ENCODE data around the gene C1orf115.
A peak's percentile ranks its signal among the peaks of the same experiment; 100 is the strongest.
"Not testable (repeated sequence)": the region's sequence is repeated elsewhere in the genome, so short reads cannot be mapped to it uniquely, and the experiment has no call there.

C1orf115 gene

DNA sequence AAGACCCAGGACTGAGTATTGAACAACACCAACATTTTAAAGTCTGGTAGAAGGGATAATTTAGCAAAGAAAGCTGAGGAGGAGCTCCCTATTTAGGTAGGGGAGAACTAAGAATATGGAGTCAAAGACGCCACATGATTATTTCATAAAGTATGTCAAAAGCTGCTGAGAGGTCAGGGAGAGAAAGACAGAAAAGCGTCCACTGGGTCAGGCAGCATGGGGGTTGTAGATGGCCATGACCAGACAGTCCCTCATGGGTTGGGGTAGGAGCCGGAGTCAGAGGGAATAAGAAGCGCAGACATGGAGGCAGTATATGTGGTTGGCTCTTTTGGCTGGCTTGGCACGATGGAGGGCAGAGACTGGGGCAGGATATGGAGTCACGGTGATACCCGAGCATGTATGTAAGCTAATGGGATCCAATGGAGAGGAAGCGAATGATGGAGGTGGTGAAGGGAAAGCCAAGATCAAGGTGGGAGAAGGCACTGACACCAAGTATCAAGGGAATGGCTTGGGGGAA is 4.8 kb downstream of the C1orf115 start:
- DNase-seq = no peak

DNA sequence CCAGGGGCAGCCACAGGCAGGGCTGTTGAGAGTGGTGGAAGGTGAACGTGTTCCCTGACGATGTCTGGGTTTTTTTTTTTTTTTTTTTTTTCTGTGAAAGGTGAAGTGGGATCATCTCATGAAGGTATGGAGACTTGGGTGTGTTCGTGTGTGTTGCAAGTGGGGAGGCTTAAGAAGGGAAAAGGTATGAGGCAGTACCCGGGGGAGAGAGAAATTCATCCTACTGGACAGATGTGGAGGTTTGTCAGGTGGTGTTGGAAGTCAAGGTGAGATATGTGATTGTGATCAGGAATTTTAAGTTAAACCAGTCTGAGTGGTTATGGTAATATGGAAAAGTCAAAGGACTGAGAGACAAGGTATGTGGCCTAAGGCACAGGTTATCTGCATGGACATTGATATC is 5.3 kb downstream of the C1orf115 start:
- no peak for DNase-seq

DNA sequence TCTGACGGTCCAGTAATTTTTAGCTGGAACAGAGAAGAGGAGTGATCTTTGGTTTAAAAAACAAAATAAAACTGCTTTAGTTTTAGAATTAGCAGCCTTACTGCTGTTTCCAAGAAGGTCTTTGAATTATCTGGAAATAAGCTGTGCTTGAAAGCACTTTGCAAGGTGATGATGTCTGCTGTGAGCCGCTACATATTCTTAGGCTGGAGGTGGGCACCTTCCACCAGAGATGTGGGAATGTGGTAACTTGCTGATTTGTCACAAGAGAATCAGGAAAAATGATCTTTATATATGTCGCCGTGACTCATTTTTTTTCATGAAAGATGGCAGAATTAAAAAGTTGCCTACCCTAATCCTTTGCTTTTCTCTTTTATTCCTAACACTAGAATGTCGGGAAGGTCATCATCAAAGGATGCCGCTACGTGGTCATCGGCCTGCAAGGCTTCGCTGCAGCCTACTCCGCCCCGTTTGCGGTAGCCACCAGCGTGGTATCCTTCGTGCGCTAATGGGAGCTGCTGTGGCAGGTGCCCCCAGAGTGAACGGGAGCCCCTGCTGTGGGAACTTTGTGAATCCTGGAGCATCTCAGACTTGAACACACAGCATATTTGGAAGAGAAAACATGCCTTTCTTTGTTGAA is 6.2 kb downstream of the C1orf115 start:
- no peak for DNase-seq

DNA sequence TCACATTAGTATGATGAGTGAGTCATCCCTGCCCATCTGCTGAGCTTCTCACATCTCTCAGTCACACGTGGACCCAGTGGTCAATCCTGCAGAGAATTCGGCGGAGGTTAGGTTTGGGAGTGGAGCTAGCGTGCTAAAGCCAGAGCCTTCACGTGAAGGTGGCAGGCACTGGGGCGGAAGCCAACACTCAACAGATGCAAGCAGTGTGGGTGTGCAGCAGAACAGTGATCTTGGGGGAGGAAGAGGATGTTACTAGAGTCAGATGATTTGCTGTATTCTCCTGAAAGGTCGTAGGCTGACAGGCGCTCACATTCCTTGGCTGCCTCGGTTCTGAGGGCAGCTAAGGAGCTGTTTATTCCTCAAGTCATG is 6.7 kb downstream of the C1orf115 start:
- DNase-seq = no peak

GRCh38 chr1:220697326-220697725 is 7.2 kb downstream of the C1orf115 start:
- no peak for DNase-seq

DNA sequence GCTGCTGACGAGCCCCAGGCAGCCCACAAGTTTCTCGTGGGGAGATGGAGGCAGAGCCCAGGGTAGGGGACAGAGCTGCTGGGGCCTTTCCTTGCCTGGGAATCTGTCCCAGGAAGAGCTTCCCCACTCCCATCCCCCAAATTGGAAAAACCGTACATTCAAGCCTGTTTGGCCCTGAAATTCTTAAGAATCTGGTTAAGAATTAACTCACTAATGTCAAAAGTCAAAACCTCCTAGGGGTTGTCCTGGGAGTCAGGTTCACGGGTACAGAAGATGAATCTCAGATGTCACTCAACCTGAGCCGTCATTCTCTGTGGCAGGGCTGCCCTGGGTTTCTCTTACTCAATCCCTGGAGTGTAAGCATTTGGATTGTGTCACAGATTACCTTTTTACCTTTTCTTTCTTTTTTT is 8.4 kb downstream of the C1orf115 start:
- DNase-seq = no peak

DNA sequence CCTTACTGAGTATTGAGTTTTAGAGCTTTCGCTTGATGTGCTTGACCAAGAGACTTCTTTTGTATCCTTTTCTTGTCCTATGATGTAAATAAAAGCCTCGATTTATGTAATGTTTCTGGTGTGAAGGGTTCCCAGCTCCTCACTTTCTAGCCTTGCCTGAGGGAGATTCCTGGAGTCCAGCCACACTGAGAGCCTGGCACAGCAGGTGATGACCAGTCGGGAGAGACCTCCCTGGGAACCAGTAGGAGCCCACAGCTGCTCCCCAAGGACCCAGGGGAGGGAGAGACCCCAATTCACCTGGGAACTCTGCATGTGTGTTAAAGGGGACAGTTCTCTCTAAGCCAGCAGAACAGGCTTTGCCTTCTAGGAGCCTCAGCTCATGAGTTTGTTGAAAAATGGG is 8.9 kb downstream of the C1orf115 start:
- no peak for DNase-seq

GRCh38 chr1:220700556-220701179 is 10.5 kb downstream of the C1orf115 start:
- DNase-seq = peak in 1 of 3 experiments; percentile 45

DNA sequence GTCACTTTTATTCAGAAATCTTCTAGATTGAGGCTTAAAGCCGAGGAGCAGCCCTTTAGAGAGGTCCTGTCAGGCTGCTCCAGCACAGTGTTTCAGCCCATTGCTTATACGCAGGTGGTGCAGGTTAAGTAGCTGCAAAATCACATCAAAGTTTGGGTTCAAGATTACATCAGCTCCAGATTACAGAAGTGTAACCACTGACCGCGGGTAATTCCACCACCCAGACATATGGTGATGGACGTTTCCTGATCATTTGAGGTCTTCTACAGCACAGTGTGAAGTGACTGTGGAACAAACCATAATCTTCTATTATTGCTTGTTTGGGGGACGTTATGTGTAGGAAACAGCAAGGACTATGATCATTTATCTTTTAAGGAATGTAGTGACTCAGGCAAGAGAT is 11.8 kb downstream of the C1orf115 start:
- DNase-seq = no peak

DNA sequence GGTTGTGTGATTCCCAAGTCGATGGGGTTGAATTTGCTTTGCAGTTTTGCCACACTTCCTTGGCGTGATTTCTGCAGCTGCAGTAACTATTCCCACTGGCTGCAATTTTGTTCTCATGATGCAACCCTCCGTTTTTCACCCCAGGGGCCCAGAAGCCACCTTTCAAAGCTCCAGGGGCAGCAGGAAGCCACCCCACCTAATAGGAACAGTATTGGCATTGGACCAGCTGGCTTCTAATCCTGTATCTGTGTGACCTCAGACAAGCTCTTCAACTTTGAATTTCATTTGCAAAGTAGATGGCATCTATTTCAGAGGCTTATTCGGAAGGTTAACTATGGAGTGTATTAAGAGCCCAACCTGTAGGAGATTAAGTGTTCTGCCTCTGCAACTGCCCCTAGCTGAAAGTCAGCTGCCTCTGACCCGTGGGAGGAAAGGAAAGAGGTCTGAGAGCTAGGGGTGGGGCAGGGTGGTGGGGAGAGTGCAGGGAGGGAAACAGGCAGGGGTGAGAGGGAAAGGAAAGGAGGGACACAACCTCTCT is 12.6 kb downstream of the C1orf115 start:
- DNase-seq = no peak

- DNase-seq = no peak
These were observed 13.1 kb downstream of the C1orf115 start for GRCh38 chr1:220703305-220703704.

DNA sequence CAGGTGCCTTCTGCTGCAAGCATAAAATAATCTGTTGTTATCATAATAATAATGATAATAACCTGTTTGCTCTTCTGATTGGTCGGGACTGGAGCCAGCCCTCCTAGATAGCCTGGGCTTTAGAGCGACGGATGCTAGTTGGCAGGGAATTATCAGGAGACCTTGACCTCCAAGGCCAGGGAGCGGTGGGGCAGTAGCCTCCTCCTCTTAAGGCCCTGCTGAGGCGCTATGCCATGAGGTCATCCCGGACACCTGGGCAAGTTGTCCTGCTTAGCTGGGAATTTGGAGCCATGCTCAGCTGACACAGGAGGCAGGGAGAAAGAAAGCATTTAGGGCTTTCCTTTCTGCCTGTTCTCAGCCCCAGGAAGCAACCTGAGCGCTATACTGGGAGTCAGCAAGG is 15.6 kb downstream of the C1orf115 start:
- DNase-seq = no peak

GRCh38 chr1:220706480-220706879 is 16.3 kb downstream of the C1orf115 start:
- DNase-seq = no peak

GRCh38 chr1:220707160-220707559 is 17.0 kb downstream of the C1orf115 start:
- no peak for DNase-seq

GRCh38 chr1:220708244-220708643 is 18.1 kb downstream of the C1orf115 start:
- no peak for DNase-seq

- DNase-seq = peak in 1 of 3 experiments; percentile 9
These were observed 19.0 kb downstream of the C1orf115 start for GRCh38 chr1:220708936-220709801.

- no peak for DNase-seq
These were observed 20.2 kb downstream of the C1orf115 start for GRCh38 chr1:220710333-220710732.

- no peak for DNase-seq
These were observed 21.1 kb downstream of the C1orf115 start for GRCh38 chr1:220711056-220711809.

DNA sequence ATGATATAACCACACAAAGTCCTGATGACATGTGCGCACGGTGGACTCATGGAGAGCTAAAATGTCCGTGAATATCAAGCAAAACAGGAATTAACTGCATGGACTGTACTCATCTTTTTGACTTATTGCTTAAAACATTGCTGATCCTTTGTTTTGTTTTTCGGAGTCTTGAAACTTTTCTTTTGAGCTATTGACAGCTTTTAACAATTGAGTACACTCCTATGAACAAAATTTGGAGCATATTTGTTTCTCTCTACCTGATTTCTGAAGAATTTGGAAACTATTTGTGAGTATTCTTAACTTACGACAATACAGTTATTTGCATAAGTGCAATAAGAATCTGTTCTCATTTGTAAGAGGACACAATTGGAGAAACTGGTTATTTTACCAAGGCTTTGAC is 25.8 kb downstream of the C1orf115 start:
- not testable (repeated sequence) for DNase-seq

GRCh38 chr1:220717800-220718640 is 27.9 kb downstream of the C1orf115 start:
- no peak for DNase-seq

DNA sequence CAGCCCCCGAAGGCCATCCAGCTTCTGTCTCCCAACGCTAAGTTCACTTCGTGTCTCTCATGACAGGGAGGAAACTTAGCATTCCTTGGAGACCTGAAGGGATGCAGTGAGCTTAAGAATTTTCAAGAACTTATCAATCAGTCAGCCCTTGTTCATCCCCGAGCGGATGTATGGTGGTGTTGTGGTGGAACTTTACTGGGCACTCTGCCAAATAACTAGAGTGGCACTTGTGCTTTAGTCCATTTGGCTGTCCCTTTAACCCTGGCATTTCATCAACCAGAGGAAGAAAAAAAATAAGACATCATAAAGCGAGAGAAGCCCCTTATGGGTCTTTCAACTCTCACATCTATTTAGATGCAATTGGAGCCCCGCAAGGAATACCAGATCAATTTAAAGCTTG is 31.1 kb downstream of the C1orf115 start:
- peak in 1 of 3 experiments; percentile 1 for DNase-seq

GRCh38 chr1:220726634-220727033 is 36.5 kb downstream of the C1orf115 start:
- no peak for DNase-seq
